Adipose tissue (tissue), 3 donors: Measurements from ENCODE around the gene UGT3A1. TPM values are rescaled to one million over a fixed set of nuclear protein-coding genes. Genes with fewer than 3 reads are reported as not detected.
"Not testable (repeated sequence)": the region's sequence is repeated elsewhere in the genome, so short reads cannot be mapped to it uniquely, and the experiment has no call there.

ENCODE experiments used
- H3K27ac ChIP-seq: one replicate; pipeline ENCODE4 v1.5.1; 2013; ENCODE audit warnings: low read depth, low read length
- WGBS, 3 donors: extraction: QIAGEN DNeasy Blood & Tissue Kit; methylation state at CpG; one replicate each; pipeline ENCODE4 v1.1.7; 2013; 5-methylcytosine and 5-hydroxymethylcytosine counted together
- polyA plus RNA-seq, 3 donors: library from polyadenylated mRNA; stranded (reverse); fragments of 200-250 nt; gene quantifications; one replicate each; pipeline ENCODE4 v1.2.3, GENCODE V29; 2013
- donor health status: healthy with polysubstance abuse.
- donor health status: Bipolar disorder and iron deficiency.
- donor health status: healthy.

The UGT3A1 gene, protein sequence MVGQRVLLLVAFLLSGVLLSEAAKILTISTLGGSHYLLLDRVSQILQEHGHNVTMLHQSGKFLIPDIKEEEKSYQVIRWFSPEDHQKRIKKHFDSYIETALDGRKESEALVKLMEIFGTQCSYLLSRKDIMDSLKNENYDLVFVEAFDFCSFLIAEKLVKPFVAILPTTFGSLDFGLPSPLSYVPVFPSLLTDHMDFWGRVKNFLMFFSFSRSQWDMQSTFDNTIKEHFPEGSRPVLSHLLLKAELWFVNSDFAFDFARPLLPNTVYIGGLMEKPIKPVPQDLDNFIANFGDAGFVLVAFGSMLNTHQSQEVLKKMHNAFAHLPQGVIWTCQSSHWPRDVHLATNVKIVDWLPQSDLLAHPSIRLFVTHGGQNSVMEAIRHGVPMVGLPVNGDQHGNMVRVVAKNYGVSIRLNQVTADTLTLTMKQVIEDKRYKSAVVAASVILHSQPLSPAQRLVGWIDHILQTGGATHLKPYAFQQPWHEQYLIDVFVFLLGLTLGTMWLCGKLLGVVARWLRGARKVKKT
- not detected for polyA plus RNA-seq

DNA sequence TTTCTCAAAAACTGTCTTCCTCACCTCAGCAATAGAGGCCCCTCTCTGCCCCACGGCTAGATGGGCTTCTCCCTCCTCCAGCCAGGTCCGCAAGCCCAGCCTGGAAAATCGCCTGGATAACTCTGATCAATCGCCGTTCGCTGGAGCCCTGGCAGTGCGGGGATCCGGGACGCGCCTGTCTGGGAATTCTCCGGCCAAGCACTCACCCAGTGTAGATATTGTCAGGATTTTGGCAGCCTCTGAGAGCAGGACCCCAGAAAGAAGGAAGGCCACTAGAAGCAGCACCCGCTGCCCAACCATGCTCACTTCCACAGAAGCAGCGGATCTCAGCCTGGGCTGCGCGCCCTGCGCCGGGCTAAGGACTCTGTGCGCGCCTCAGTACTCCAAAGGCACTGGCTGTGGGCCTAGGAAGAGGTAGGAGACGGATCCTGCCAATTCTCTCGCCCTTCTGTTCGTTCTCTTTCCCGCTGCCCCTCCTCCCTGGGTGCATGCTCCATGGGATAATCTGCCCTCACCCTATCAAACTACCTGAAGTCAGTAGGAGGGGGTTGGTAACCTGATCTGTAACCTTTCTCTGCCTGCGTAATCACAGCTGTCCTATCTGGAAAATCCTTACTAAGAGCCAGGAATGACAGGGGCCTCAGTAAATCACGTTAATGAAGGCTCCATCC, at the start of gene UGT3A1:
Gene UGT3A1, minus strand, starts transcription at position 450 of the 671 bp plus-strand sequence. Its CDS starts 150 bp downstream, at position 300.
- 4 to 12% (median 6%) methylated on average over 25 of the region's 25 CpGs for WGBS, 3 donors
- no peak within 1 kb of the TSS for H3K27ac ChIP-seq

DNA sequence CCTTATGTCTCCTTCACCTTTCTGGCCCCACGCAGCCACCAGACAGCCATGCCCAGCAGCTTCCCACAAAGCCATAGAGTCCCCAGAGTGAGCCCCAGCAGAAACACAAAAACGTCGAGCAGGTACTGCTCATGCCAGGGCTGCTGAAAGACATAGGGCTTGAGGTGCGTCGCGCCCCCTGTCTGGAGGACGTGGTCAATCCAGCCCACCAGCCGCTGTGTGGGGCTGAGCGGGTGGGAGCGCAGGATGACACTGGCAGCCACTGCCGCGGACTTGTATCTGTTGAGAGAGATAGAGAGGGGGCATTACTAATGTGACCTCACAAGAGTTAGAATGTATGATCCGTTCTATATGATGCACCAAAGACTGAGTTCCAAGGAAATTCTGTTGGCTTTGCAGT, 44.5 kb upstream of the UGT3A1 start:
- 87 to 92% (median 89%) methylated on average over 13 of the region's 13 CpGs for WGBS, 3 donors
- H3K27ac ChIP-seq = no peak overlapping the region

DNA sequence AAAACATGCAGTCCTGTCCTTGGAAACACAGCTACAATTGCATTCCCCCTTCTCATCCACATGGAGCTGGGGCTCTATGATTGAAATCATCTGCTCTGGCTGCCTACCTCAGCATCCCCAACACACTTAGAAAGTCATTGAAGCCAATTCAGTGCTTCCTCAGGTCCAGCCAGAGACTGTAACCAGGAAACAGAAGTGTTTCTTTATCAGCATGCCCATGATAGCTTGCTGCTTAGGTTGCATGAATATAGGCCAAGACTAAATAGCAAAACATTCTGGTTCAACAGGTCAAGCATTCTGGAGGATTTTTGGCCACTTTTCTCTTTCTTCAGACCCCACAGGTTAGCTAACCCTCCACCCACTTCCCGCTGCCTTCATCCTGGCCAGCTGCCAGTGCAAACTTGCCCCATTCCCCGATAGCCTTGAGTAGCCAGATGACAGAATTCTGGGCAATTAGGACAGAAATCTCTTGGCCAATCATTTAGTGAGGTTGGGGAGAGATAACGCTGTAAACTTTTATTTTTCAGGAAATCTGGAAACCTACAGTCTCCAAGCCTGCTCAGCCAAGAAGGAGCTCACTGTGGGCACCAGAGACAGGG, 43.4 kb upstream of the UGT3A1 start:
- WGBS, 3 donors = 25 to 38% (median 31%) methylated on average over 3 of the region's 3 CpGs
- H3K27ac ChIP-seq = not testable (repeated sequence)

DNA sequence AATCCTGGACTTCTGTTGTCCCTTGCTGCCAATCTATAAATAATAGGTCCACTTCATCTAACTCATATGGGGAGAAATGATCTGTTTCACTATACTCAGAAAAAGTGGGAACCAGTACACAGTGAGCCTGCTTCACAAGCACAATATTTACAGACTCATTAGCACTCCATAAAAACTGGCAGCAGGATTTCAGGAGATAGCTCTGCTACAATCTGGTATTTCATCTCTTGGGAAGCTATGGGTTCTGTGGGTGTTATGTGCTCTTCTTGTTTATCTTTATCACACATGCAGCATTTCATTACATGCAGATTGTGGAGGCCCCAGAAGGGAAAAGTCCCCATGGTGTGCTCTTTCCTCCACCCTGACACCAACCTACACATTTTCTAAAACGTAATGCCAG, 42.3 kb upstream of the UGT3A1 start:
- WGBS, 3 donors = 70 to 95% (median 74%) methylated on average over 1 of the region's 1 CpG
- H3K27ac ChIP-seq = no peak overlapping the region

DNA sequence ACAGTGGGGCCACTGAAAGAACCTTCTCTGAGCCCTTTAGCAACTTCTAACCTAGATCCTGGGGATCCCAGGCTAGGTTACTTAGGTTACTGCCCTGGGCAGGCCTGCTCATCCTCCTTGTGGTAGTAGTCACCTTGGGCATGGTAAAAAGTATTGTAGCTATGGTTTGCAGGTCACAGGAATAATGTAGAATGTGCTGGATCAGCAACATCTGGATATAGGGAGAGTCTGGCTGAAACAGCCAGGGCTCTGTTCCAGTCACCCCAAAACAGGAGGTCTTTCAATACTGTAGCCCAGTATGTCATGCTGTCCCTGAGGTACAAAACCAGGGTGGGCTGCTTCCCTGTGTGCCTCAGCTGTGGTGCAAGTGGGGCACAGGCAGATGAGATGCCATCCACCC, 41.9 kb upstream of the UGT3A1 start:
- no peak overlapping the region for H3K27ac ChIP-seq

DNA sequence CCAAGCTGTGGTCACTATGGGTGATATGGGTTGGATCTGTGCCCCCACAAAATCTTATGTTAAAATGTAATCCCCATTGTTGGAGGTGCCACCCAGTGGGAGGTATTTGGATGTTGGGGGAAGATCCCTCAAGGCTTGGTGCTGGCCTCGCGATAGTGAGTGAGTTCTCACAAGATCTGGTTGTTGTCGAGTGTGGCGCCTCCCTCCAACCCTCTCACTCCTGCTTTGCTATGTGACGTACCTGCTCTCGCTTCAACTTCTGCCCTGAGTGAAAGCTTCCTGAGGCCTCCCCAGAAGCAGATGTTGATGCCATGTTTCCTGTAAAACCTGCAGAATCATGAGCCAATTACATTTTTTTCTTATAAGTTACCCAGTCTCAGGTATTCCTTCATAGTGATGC, 40.0 kb upstream of the UGT3A1 start:
- H3K27ac ChIP-seq = no peak overlapping the region
- 77 to 92% (median 92%) methylated on average over 6 of the region's 6 CpGs for WGBS, 3 donors

DNA sequence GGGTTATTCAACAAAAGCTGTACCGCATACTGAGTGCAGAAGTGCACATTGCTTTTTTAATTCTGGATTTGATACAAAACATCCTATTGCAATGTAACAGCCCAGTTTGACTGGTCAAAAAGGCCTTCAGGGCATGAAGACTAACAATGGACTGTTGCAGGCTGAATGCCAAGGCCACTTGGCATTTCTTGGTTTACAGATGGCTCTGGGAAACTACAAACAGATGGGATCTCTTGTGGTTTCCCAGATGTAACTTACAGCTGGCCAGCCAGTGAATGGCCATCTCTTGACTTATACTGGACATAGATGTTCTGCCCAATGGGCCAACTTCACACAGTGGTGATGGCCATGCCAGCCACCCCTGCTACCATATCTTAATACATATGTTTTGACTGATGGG, 38.7 kb upstream of the UGT3A1 start:
- H3K27ac ChIP-seq = no peak overlapping the region
- 90 to 94% (median 93%) methylated on average over 1 of the region's 1 CpG for WGBS, 3 donors

DNA sequence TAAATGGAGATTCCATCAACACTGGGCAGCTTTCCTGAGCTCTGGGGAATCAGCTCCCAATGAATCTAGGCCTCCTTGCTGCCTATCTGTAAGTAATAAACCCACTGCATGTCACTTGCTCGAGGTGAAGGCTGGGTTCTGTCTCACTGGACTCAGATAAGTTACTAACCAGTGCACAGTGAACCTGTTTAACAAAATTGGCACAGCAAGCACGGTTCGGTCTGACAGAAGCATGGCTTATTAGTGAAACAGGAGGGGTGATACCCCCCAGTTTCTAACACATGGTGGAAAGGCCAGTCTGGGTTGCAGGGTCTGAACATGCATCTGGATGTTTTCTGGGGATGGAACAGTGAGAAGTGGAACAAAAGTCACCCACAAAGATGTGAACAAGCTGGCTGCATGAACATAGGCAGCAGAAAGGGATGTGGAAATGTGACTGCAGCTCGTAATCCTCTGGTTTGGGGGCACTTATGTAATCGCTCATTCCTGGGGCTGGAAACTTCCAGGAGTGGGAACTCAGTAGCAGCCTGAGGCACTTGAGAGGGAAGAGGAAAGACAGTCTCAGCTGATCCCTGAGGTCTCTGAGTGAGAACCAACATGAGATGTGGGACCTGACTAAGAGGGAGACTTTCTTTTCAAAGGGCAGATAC, 37.8 kb upstream of the UGT3A1 start:
- no peak overlapping the region for H3K27ac ChIP-seq
- 69 to 82% (median 77%) methylated on average over 5 of the region's 5 CpGs for WGBS, 3 donors

DNA sequence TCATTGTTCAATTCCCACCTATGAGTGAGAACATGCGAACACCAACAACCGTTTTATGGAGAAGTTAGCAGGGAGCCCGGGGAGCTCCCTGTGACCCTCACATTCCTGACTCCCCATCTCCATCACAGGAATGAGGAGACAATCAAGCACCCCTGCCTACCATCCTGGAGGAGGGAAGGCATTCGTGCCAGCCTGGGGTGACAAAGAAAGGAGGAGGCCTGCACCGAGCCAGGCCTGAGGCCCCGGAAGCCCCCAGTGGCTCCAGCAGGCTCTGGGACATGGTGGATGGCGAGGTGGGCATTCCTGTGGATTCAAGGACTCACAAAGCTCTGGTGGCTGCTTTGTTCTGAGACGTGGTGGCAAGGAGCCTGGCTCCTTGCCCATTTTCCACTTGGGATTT, 36.5 kb upstream of the UGT3A1 start:
- no peak overlapping the region for H3K27ac ChIP-seq
- 79 to 84% (median 79%) methylated on average over 8 of the region's 8 CpGs for WGBS, 3 donors

DNA sequence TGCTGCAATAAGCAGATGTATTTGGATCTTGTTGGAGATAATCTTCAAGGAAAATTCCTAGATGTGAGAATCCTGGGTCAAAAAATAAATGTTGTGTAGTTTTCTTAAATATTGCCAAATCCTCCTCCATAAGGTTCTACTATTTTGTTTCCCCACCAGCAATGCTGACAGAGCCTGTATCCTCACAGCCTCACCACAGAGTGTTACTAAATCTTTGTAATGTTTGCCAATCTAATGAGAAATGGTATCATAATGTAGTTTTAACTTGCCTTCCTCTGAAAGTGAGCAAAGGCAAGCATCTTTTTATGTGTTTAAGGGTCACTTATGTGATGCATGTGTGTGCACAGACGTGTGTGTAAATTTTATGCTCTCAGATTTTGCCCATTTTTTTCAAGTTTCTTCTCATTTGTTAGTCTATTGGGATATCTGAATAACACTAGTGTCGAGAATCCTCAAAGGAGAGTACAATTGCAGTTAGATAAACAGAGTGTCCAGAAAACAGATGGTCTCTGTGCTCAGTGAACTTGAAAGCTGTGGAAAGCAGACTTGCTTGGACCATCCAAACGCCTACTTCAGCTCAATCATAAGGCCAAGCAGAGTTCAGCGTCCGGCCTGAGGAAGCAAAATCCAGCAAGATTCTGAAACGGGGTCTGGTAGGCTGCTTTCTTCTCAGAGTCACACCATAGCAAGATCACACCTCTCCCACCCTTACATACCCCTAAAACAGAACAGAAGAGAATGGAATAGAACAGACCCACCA, 35.7 kb upstream of the UGT3A1 start:
- 56 to 68% (median 57%) methylated on average over 6 of the region's 6 CpGs for WGBS, 3 donors
- no peak overlapping the region for H3K27ac ChIP-seq

DNA sequence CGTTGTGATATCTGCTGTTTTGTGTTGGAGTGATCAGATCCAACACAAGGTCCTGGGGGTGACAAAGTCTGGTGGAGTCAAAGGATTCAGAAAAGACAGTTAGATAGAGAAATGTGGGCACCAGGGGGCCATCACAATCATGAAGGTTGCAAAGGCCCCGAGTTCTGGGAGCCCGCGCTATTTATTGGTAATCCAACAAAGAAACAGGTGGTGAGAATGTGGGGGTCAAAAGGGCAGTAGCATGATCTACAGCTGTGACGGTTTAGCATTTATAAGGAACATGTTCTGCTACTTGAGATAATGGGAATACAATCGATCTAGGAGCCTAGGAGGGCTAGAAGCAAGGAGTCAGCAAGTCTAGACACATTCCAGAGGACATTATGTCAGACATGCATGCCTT, 31.1 kb upstream of the UGT3A1 start:
- H3K27ac ChIP-seq = not testable (repeated sequence)
- WGBS, 3 donors = 72 to 86% (median 83%) methylated on average over 6 of the region's 6 CpGs

DNA sequence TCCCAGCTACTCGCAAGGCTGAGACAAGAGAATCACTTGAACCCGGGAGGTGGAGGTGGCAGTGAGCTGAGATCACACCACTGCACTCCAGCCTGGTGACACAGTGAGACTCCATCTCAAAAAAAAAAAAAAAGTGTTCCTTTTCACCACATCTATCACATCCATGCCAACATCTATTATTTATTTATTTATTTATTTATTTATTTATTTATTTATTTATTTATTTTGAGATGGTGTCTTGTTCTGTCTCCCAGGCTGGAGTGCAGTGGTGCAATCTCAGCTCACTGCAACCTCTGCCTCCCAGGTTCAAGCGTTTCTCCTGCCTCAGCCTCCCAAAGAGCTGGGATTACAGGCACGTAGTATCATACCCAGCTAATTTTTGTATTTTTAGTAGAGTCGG, 28.4 kb upstream of the UGT3A1 start:
- H3K27ac ChIP-seq = not testable (repeated sequence)
- WGBS, 3 donors = 89 to 96% (median 90%) methylated on average over 5 of the region's 5 CpGs

DNA sequence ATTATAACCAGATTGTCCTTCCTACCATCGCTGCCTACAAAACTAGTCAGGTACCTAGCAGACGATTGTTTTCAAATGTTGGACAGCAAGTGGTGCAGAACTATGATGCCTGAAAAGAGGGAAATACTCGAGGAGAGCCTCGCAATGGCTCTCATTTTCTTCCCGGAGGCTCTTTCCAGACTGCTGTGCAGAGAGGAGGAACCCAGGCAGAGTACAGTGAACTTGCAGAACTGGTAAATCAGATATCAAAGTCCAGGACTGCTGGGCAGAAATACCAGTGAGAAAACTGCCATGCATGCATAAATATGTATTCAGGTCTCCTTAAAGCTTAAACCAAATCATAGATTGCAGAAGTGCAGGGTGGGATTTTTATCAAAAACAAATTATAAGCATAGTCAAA, 26.4 kb upstream of the UGT3A1 start:
- 22 to 72% (median 65%) methylated on average over 5 of the region's 5 CpGs for WGBS, 3 donors
- no peak overlapping the region for H3K27ac ChIP-seq

DNA sequence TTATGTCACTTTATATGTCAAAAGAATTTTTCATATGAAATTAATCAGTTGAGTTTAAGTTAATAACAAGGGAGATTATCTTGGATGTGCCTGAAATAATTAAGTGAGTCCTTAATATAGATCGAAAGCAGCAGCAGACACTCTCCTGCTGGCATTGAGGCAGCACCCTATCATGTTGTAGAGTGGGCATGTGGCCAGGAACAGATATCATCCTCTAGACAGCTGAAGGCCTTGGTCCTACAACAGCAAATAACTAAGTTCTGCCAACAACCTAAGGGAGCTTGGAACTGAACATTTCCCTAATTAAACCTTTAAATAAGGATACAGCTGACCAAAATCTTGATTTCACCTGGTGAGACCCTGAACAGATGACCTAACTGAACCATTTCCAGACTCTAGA, 25.8 kb upstream of the UGT3A1 start:
- 38 to 87% (median 80%) methylated on average over 1 of the region's 1 CpG for WGBS, 3 donors
- H3K27ac ChIP-seq = no peak overlapping the region

DNA sequence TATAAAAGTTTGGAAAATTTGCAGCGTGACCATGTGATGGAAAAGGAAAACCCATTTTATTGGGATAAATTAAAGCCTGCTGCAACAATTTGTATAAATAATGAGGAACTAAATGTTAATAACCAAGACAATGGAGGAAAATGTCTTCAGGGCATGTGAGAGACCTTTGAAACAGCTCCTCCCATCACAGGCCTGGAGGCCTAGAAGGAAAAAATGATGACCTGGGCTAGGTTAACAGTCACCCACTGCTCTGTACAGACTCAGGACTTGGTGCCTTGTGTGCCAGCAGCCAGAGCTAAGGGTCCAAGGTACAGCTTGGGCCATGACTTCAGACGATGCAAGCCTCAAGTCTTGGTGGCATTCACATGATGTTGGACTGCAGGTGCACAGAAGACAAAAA, 22.0 kb upstream of the UGT3A1 start:
- H3K27ac ChIP-seq = no peak overlapping the region
- 83 to 84% (median 84%) methylated on average over 2 of the region's 2 CpGs for WGBS, 3 donors

DNA sequence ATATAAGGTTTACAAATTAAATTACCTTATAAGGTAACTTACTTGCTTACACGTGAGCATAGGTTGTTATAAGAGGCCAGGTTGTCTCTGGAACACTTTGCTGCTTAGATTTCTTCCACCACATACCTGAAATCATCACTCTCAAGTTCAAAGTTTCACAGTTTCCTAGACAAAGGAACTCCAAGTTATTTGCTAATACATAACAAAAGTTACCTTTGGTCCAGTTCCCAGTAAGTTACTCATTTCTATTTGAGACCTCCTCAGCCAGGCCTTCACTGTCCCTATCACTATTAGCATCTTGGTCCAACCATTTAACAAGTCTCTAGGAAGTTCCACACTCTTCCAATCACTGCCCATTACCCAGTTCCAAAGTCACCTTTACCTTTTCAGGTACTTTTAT, 18.5 kb upstream of the UGT3A1 start:
- no peak overlapping the region for H3K27ac ChIP-seq
- 59 to 67% (median 64%) methylated on average over 1 of the region's 1 CpG for WGBS, 3 donors

DNA sequence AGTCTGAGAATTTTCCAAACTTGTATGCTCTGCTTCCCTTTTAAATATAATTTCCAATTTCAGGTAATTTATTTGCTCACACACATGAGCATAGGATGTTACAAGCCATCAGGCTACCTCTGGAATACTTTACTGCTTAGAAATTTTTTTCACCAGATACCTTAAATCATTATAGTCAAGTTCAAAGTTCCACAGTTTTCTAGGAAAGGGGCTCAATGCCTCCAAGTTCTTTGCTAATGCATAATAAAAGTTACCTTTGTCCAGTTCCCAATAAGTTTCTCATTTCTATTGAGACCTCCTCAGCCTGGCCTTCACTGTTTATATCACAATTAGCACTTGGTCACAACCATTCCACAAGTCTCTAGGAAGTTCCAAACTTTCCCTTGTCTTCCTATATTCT, 16.2 kb upstream of the UGT3A1 start:
- H3K27ac ChIP-seq = no peak overlapping the region

DNA sequence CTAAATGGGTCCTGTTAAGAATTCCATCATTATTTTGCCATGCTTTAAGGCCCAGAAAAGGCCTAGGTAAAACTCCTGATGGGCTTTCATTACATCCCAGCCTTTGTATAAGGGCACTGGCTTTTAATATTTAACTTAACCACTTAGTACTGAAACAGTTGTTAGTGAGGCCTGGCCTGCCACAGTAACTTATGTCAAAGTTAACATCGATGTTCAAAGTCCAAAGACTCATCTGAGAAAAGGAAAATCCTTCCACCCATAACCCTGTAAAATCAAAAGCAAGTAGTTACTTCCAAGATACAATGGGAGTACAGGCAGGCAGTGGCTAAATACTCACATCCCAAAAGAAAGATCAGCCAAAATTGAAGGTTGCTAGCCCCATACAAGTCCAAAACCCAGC, 15.0 kb upstream of the UGT3A1 start:
- WGBS, 3 donors = 70 to 78% (median 72%) methylated on average over 1 of the region's 1 CpG
- no peak overlapping the region for H3K27ac ChIP-seq
